Spleen (tissue), 11 donors: ENCODE measurements around the gene AMOT. TPM values are rescaled to one million over a fixed set of nuclear protein-coding genes. Genes with fewer than 3 reads are reported as not detected.

Experiments used
- DNase-seq: peaks from one replicate; pipeline ENCODE4 v3.0.0-alpha.2; 2020
- H3K27ac ChIP-seq, 8 donors: fragments of 200-600 bp; sonication (generic) in 7 of 8; 1 replicate in 4 of 8; 2 replicates in 4 of 8; pipeline versions ENCODE4 v1.5.0 to v1.8.0; 2016 to 2021; ENCODE audit warnings: inconsistent platforms in 4 of 8, mild to moderate bottlenecking in 4 of 8, moderate library complexity in 1 of 8
- H3K27me3 ChIP-seq, 7 donors: fragments of 200-600 bp; sonication (generic) in 6 of 7; replicated peaks in 1 of 7; 1 replicate in 4 of 7; 2 replicates in 3 of 7; pipeline versions ENCODE4 v1.5.0 to v1.8.0; 2016 to 2021; ENCODE audit warnings: inconsistent platforms in 3 of 7, mild to moderate bottlenecking in 1 of 7
- H3K36me3 ChIP-seq, 6 donors: fragments of 200-600 bp; sonication (generic) in 5 of 6; 1 replicate in 4 of 6; 2 replicates in 2 of 6; pipeline versions ENCODE4 v1.5.0 to v1.8.0; 2016 to 2021; ENCODE audit warnings: inconsistent platforms in 2 of 6
- H3K4me1 ChIP-seq, 6 donors: fragments of 200-600 bp; sonication (generic) in 5 of 6; 1 replicate in 3 of 6; 2 replicates in 3 of 6; pipeline versions ENCODE4 v1.5.0 to v1.8.0; 2016 to 2021; ENCODE audit warnings: inconsistent platforms in 3 of 6
- H3K4me3 ChIP-seq, 8 donors: fragments of 200-600 bp; sonication (generic) in 7 of 8; 1 replicate in 4 of 8; 2 replicates in 4 of 8; pipeline versions ENCODE4 v1.5.0 to v1.8.0; 2016 to 2021; ENCODE audit warnings: inconsistent platforms in 4 of 8, mild to moderate bottlenecking in 4 of 8, moderate library complexity in 2 of 8
- H3K9me3 ChIP-seq, 8 donors: fragments of 200-600 bp; sonication (generic) in 7 of 8; 1 replicate in 4 of 8; 2 replicates in 4 of 8; pipeline versions ENCODE4 v1.5.0 to v1.8.0; 2016 to 2021; ENCODE audit warnings: inconsistent platforms in 4 of 8
- POLR2A ChIP-seq, 3 donors: fragments of 450-650 bp; IDR thresholded peaks; one replicate each; pipeline ENCODE4 v1.5.1; 2017; ENCODE audit warnings: antibody characterized with exemption in 3 of 3, mild to moderate bottlenecking in 1 of 3
- POLR2AphosphoS5 ChIP-seq, 3 donors: sonication (generic); formaldehyde crosslinking; IDR thresholded peaks; one replicate each; pipeline ENCODE4 v1.5.1; 2017; ENCODE audit warnings: antibody characterized with exemption in 3 of 3
- WGBS, 5 donors: extraction: QIAGEN DNeasy Blood & Tissue Kit in 3 of 5; methylation state at CpG; one replicate each; pipeline versions ENCODE4 v1.1.5 to v1.1.7; 2013 to 2018; 5-methylcytosine and 5-hydroxymethylcytosine counted together
- intact Hi-C: fragments of 100-400 bp; cut with DNase I; formaldehyde crosslinking; loops from one replicate; pipeline ENCODE4 v1.15.0; 2023; ENCODE audit warnings: low total_unique reads
- polyA plus RNA-seq, 3 donors: library from polyadenylated mRNA; stranded (reverse); fragments of 200-250 nt; gene quantifications; one replicate each; pipeline ENCODE4 v1.2.1, GENCODE V29; 2013
- total RNA-seq, 7 donors: library from RNA; depleted of rRNA in 3 of 7; stranded (reverse); fragments of >200 nt in 3 of 7; fragmentation: NEBNext Ultra II Directional in 4 of 7; extraction: Animal tissue kit (Norgen Biotek cat#: 25700) in 4 of 7; gene quantifications; one replicate each; pipeline versions ENCODE4 v1.1.0 to v1.2.1, GENCODE V29; 2016 to 2021
- TF ChIP-seq, protein P1 (sequence below), 11 experiments: fragments of 200-600 bp in 7 of 11; fragments of 450-650 bp in 4 of 11; sonication (generic) in 4 of 11; IDR thresholded peaks in 8 of 11; conservative IDR thresholded peaks in 3 of 11; 1 replicate in 7 of 11; 2 replicates in 4 of 11; pipeline versions ENCODE4 v1.4.0 to v1.8.0; 2016 to 2021; ENCODE audit warnings: antibody characterized with exemption in 11 of 11, inconsistent platforms in 4 of 11, mild to moderate bottlenecking in 1 of 11
- donor health status: healthy with polysubstance abuse.
- donor health status: DM: no; HTN: no; CAD: no; lungs with moderate emphysema.
- donor health status: DM: no; HTN: no; CAD: no.
- donor health status: Bipolar disorder and iron deficiency.
- donor health status: healthy.
- donor health status: DM: no; HTN: no; CAD: no.
- donor health status: DM: yes; HTN: yes; CAD: no.

Gene AMOT
- total and polyA plus RNA-seq, 10 donors: 0.52 to 8.0 (median 3.6) TPM

- Histone ChIP-seq H3K36me3 (no peaks in the 10 kb centered on the region), H3K9me3 (no peaks in the 10 kb centered on the region), H3K4me3 (no peak overlapping the region), H3K27ac (no peak overlapping the region), H3K4me1 (no peaks in the 10 kb centered on the region), H3K27me3 (peaks cover 0 to 5% (median 0%) of the 10 kb centered on the region in 7 donors)
- intact Hi-C loops: no loop called here
- TF ChIP-seq POLR2AphosphoS5 (IDR thresholded peaks at IDR 0.05) (no peak), POLR2A (IDR thresholded peaks at IDR 0.05) (no peak)
- TF ChIP-seq, protein P1, sequence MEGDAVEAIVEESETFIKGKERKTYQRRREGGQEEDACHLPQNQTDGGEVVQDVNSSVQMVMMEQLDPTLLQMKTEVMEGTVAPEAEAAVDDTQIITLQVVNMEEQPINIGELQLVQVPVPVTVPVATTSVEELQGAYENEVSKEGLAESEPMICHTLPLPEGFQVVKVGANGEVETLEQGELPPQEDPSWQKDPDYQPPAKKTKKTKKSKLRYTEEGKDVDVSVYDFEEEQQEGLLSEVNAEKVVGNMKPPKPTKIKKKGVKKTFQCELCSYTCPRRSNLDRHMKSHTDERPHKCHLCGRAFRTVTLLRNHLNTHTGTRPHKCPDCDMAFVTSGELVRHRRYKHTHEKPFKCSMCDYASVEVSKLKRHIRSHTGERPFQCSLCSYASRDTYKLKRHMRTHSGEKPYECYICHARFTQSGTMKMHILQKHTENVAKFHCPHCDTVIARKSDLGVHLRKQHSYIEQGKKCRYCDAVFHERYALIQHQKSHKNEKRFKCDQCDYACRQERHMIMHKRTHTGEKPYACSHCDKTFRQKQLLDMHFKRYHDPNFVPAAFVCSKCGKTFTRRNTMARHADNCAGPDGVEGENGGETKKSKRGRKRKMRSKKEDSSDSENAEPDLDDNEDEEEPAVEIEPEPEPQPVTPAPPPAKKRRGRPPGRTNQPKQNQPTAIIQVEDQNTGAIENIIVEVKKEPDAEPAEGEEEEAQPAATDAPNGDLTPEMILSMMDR (IDR thresholded peaks at IDR 0.05 in 8 of 11, conservative IDR thresholded peaks at IDR 0.05 in 3 of 11): no peak
- DNase-seq: no peak
- 0 to 21% (median 6%) methylated on average over 1 of the region's 1 CpG for WGBS, 5 donors
These were observed 34.0 kb upstream of the AMOT start for GRCh38 chrX:112874614-112875013.

- H3K9me3 ChIP-seq: no peaks in the 10 kb centered on the region
- no peak overlapping the region for H3K4me3 ChIP-seq
- H3K27me3 ChIP-seq: peaks cover 0 to 5% (median 0%) of the 10 kb centered on the region in 7 donors
- DNase-seq: no peak
- H3K36me3 ChIP-seq: no peaks in the 10 kb centered on the region
- no peaks in the 10 kb centered on the region for H3K4me1 ChIP-seq
- no peak overlapping the region for H3K27ac ChIP-seq
- TF ChIP-seq POLR2AphosphoS5 (IDR thresholded peaks at IDR 0.05) (no peak), POLR2A (IDR thresholded peaks at IDR 0.05) (no peak)
- TF ChIP-seq, protein P1 (IDR thresholded peaks at IDR 0.05 in 8 of 11, conservative IDR thresholded peaks at IDR 0.05 in 3 of 11): no peak
- intact Hi-C loops: no loop called here
- WGBS, 5 donors: 19 to 44% (median 29%) methylated on average over 1 of the region's 1 CpG
These were observed 33.5 kb upstream of the AMOT start for GRCh38 chrX:112874175-112874574.

DNA sequence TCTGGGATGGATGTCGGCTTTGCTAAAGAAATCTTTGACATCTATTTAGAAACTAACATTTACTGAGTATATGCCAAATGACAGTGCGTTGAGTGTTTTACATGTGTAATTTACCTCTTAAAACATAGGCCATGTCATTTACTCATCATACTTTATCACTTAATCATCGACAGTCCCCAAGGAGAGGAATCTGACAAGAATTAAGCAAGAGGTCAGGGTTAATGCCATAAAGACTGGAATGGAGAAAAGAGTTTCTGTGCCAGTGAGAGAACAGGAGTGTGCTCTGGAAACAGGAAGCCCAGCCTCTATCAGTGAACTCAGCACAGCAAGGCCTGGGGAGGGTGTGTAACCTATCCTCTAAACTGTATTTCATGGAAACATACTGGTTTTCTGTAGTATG, 28.0 kb upstream of the AMOT start:
- TF ChIP-seq POLR2AphosphoS5 (IDR thresholded peaks at IDR 0.05): no peak
- no peak for TF ChIP-seq POLR2A (IDR thresholded peaks at IDR 0.05)
- TF ChIP-seq, protein P1 (IDR thresholded peaks at IDR 0.05 in 8 of 11, conservative IDR thresholded peaks at IDR 0.05 in 3 of 11): no peak
- 77 to 89% (median 86%) methylated on average over 3 of the region's 3 CpGs for WGBS, 5 donors
- Histone ChIP-seq H3K27ac (no peak overlapping the region), H3K27me3 (peaks cover 0 to 5% (median 0%) of the 10 kb centered on the region in 7 donors), H3K9me3 (no peaks in the 10 kb centered on the region), H3K4me1 (no peaks in the 10 kb centered on the region), H3K36me3 (no peaks in the 10 kb centered on the region), H3K4me3 (no peak overlapping the region)
- intact Hi-C loops: no loop called here
- DNase-seq: no peak

DNA sequence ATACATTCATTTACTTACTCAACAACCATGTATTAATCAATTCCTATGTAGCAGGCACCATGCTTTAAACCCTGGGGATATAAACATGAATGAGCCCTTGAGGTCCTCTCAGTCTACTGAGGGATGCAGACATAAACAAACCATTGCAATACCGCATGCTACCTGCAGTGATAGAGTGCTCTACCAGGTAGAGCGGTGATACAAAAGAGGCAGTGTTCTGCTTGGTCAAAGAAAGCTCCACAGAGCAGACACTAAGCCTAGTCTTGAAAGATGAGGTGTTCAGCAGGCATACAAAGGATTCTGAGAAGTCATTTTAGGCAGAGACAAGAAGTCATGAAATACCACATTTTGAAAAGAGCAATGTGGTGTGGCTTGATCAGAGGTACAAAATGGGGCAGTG, 26.9 kb upstream of the AMOT start:
- H3K4me3 ChIP-seq: no peak overlapping the region
- 27 to 93% (median 90%) methylated on average over 2 of the region's 2 CpGs for WGBS, 5 donors
- no peak for TF ChIP-seq POLR2A (IDR thresholded peaks at IDR 0.05)
- no peak for TF ChIP-seq POLR2AphosphoS5 (IDR thresholded peaks at IDR 0.05)
- TF ChIP-seq, protein P1 (IDR thresholded peaks at IDR 0.05 in 8 of 11, conservative IDR thresholded peaks at IDR 0.05 in 3 of 11): no peak
- intact Hi-C loops: no loop called here
- DNase-seq: no peak
- no peaks in the 10 kb centered on the region for H3K36me3 ChIP-seq
- no peak overlapping the region for H3K27ac ChIP-seq
- peaks cover 0 to 5% (median 0%) of the 10 kb centered on the region in 7 donors for H3K27me3 ChIP-seq
- no peaks in the 10 kb centered on the region for H3K4me1 ChIP-seq
- H3K9me3 ChIP-seq: no peaks in the 10 kb centered on the region
